ENCODE results near the gene IQGAP1.
"Not testable (repeated sequence)": the region's sequence is repeated elsewhere in the genome, so short reads cannot be mapped to it uniquely, and the experiment has no call there.

IQGAP1 gene

GRCh38 chr15:90520365-90520764, 132.3 kb downstream of the IQGAP1 start:
- TF ChIP-seq CTCF (IDR thresholded peaks at IDR 0.05; ENCODE audit: low read depth, low read length): no peak
- no peak overlapping the region for H3K4me3 ChIP-seq (ENCODE audit: low read depth, low read length)

GRCh38 chr15:90523373-90523772, 135.3 kb downstream of the IQGAP1 start:
- no peak for TF ChIP-seq CTCF (IDR thresholded peaks at IDR 0.05; ENCODE audit: low read depth, low read length)
- H3K4me3 ChIP-seq (ENCODE audit: low read depth, low read length): no peak overlapping the region

GRCh38 chr15:90524018-90524803, 136.2 kb downstream of the IQGAP1 start:
- H3K4me3 ChIP-seq (ENCODE audit: low read depth, low read length): not testable (repeated sequence)

- TF ChIP-seq CTCF (IDR thresholded peaks at IDR 0.05; ENCODE audit: low read depth, low read length): no peak
- H3K4me3 ChIP-seq (ENCODE audit: low read depth, low read length): no peak overlapping the region
These were observed 140.9 kb downstream of the IQGAP1 start for GRCh38 chr15:90529011-90529370.

GRCh38 chr15:90529371-90530249, 141.6 kb downstream of the IQGAP1 start, which contains the start of gene CRTC3:
TSS of gene CRTC3 (plus strand) at chr15:90529923. CDS start at chr15:90530072, 149 bp downstream.
- peak within 1 kb of the TSS; percentile 90 for H3K4me3 ChIP-seq (ENCODE audit: low read depth, low read length)
- no peak for TF ChIP-seq CTCF (IDR thresholded peaks at IDR 0.05; ENCODE audit: low read depth, low read length)

GRCh38 chr15:90530250-90531051, 142.4 kb downstream of the IQGAP1 start:
- TF ChIP-seq CTCF (IDR thresholded peaks at IDR 0.05; ENCODE audit: low read depth, low read length): no peak
- peak overlapping the region; percentile 90 for H3K4me3 ChIP-seq (ENCODE audit: low read depth, low read length)

GRCh38 chr15:90531147-90531546, 143.1 kb downstream of the IQGAP1 start:
- no peak for TF ChIP-seq CTCF (IDR thresholded peaks at IDR 0.05; ENCODE audit: low read depth, low read length)
- H3K4me3 ChIP-seq (ENCODE audit: low read depth, low read length): peak overlapping the region; percentile 90
